ENCODE results near the gene XPO4.

- no peak for TF ChIP-seq GATA2 (IDR thresholded peaks at IDR 0.05; ENCODE audit: insufficient read depth, insufficient read length, low read depth, low read length)
- no peak for TF ChIP-seq MYC (IDR thresholded peaks at IDR 0.05; ENCODE audit: low read depth, low read length)
Measured at GRCh38 chr13:20848203-20848602, 54.3 kb downstream of the XPO4 start.

Measured in endothelial cell of umbilical vein (primary cell).